Measurements from ENCODE around the gene ELMO1.

ELMO1 gene

DNA sequence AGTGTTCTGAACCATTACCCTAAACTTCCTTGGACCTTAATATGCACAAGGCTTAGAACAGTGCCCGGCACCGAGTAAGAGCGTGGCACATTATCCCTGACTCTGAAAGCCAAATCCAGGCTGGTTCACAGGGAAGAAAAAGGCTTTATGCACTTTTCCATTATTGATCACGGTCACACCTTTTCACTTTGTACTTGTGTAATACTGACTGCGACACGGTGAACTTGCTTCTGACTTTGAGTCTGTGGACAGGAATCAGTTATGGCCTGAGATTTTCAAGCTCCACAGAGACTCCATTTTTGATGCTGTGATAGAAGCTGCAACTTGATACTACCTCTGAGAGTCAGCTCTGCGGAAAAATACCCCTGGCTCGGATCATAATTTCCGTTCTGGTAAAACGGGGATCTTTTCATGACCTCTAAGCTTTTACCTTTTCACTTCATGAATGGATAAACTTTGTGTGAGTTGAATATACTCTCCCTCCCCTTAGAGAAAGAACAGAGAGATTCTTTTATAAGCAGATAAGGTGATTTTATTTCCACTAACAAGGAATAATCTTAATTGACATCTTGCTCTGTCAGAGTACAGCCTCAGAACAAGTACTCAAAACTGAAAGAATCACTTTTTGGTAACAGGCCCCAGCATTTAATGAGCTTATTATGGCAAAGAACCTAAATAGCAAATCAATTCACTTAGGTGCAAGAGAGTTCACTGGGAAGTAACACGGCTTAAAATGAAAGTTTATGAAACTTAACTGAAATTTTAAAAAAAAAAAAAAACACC, 88.8 kb downstream of the ELMO1 start:
- DNase-seq (ENCODE audit: low read depth, low spot score) = no peak
- ChIA-PET CTCF (no interaction called here), POLR2A (no interaction called here)
- TF ChIP-seq, protein P1, sequence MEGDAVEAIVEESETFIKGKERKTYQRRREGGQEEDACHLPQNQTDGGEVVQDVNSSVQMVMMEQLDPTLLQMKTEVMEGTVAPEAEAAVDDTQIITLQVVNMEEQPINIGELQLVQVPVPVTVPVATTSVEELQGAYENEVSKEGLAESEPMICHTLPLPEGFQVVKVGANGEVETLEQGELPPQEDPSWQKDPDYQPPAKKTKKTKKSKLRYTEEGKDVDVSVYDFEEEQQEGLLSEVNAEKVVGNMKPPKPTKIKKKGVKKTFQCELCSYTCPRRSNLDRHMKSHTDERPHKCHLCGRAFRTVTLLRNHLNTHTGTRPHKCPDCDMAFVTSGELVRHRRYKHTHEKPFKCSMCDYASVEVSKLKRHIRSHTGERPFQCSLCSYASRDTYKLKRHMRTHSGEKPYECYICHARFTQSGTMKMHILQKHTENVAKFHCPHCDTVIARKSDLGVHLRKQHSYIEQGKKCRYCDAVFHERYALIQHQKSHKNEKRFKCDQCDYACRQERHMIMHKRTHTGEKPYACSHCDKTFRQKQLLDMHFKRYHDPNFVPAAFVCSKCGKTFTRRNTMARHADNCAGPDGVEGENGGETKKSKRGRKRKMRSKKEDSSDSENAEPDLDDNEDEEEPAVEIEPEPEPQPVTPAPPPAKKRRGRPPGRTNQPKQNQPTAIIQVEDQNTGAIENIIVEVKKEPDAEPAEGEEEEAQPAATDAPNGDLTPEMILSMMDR (IDR thresholded peaks at IDR 0.05; ENCODE audit: insufficient read depth, low read length, missing control alignments) = no peak
- H3K4me3 ChIP-seq (ENCODE audit: low read depth, low read length) = no peak overlapping the region

DNA sequence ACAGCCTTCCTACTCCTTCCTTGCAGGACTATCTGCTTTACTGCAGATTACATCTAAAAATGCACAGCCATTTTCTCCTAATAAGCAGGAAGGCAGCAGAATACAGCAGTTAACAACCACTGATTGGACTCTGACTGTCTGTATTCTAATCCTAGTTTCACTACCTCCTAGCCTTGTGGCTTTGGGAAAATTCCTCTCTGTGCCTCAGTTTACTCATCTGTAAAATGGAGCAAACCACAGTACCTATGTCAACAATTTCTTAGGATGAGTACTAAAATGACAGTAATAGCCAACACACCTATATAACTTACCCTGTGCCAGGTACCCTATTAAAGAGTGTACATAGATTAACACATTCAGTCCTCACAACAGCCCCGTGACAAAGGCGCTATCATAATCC, 89.5 kb downstream of the ELMO1 start:
- ChIA-PET POLR2A (no interaction called here), CTCF (no interaction called here)
- TF ChIP-seq, protein P1 (IDR thresholded peaks at IDR 0.05; ENCODE audit: insufficient read depth, low read length, missing control alignments) = no peak
- H3K4me3 ChIP-seq (ENCODE audit: low read depth, low read length) = no peak overlapping the region
- DNase-seq (ENCODE audit: low read depth, low spot score) = no peak

DNA sequence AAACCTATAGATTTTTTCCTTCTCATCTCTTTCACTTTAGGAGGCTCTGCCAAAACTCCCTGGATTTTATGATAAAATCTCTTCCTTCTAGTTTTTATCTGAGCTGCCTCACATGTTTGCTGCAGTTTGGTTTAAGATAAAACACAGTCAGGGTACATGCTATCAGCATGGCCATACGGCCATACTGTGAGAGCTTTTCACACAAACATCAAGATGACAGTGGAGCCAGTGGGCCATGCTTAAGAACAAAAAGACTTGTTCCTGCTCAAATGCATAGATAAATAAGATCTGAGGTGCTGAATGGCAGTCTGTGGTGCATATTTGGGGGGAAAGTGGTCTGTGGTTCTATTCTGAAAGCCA, 91.0 kb downstream of the ELMO1 start:
- ChIA-PET POLR2A (no interaction called here), CTCF (no interaction called here)
- no peak for DNase-seq (ENCODE audit: low read depth, low spot score)
- TF ChIP-seq, protein P1 (IDR thresholded peaks at IDR 0.05; ENCODE audit: insufficient read depth, low read length, missing control alignments) = no peak
- H3K4me3 ChIP-seq (ENCODE audit: low read depth, low read length) = no peak overlapping the region

DNA sequence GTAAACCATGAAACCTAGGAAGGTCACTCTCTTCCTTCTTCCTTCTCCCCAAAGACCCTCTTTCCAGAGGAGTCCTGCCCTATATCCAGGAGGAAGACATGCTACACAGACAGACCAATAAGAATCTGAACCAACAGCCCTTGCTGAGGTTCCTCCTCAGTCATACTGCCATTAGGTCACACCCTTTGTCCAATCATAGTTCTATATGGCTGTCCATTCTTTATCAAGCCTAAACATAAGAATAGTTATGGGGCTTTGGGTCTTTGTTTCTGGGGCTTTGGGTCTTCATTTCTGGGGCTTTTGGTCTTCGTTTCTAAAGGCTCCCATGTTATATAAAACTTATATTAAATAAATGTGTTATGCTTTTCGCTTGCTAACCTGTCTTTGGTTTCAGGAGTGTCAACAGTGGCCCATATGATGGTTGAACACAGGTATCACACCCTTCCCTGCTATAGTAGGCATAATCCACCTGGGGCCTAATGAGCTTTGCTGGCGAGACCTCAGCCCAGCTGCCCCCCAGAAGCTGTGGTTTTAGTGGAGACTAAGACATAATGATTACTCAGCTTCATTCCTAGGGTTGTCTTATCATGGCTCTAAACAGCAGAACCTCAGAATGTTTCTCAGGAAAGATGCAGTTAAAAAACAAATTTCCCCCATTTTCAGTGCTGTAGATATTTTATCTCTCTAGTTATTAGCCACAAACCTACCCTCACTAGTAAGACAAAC, 91.6 kb downstream of the ELMO1 start:
- ChIA-PET CTCF (no interaction called here), POLR2A (no interaction called here)
- DNase-seq (ENCODE audit: low read depth, low spot score) = no peak
- no peak overlapping the region for H3K4me3 ChIP-seq (ENCODE audit: low read depth, low read length)
- TF ChIP-seq, protein P1 (IDR thresholded peaks at IDR 0.05; ENCODE audit: insufficient read depth, low read length, missing control alignments) = no peak

DNA sequence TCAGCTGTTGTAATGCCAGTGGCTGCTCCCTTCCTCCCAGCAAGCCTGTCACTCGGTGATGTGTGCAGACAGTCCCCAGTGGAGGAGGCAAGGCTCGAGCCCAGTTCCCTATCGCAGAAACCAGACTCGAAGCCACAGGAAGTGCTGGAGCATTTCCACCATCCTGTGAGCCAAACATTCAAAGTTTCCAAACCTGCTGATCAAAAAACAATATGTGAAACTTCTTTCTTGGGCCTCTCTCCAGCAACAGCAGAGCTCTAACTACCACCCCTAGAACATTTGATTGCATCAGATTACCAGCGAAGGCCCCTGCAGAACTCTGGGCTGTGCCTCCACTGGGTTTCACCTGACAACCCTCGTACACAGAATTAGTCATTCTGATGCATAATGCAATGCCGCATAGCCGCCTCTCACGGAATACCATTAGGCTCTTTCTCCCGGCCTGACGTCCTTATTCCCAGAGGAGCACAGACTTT, 94.0 kb downstream of the ELMO1 start:
- DNase-seq (ENCODE audit: low read depth, low spot score) = no peak
- TF ChIP-seq, protein P1 (IDR thresholded peaks at IDR 0.05; ENCODE audit: insufficient read depth, low read length, missing control alignments) = no peak
- no peak overlapping the region for H3K4me3 ChIP-seq (ENCODE audit: low read depth, low read length)
- ChIA-PET POLR2A (no interaction called here), CTCF (no interaction called here)

DNA sequence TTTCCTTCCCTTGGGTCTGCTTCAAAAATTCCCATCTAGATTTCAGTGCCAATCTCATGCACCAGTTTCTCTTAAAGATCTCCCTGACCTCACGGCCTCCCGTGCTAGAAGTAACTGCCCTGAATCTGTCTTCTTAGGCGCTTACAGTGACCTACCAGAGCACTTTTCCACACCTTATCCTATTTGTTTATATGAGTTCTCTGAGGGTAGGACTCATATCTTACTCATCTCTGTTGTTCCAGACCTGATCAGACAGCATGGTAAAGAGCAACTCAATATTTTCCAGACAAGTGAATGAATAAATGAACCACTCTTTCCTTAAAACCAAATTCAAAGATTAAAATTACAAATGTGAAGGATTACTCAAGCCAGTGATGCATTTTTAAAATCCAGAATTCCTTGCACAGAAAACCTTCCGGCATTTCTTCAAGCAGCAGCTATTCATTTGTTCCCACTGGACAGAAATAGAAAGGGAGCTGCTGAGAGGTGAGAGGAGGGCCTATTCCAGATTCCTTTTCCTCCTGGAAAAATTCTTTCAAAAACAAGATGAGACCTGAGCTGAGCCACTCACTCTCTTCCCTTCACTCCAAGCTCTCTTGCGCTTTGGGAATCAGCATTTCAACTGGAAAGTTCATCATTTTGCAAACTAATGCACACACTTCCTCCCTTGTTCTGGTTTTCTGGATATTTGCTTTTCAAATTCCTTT, 94.6 kb downstream of the ELMO1 start:
- TF ChIP-seq, protein P1 (IDR thresholded peaks at IDR 0.05; ENCODE audit: insufficient read depth, low read length, missing control alignments) = no peak
- DNase-seq (ENCODE audit: low read depth, low spot score) = no peak
- CTCF ChIA-PET = no interaction called here
- POLR2A ChIA-PET = no interaction called here
- H3K4me3 ChIP-seq (ENCODE audit: low read depth, low read length) = no peak overlapping the region
